Suppressor macrophage (primary cell): Measurements from ENCODE around the gene LRP2.
"Not testable (repeated sequence)": the region's sequence is repeated elsewhere in the genome, so short reads cannot be mapped to it uniquely, and the experiment has no call there.

Experiments
- DNase-seq, 4 experiments: peaks; one replicate each; pipeline ENCODE4 v3.0.0-alpha.2; 2020 to 2022

Gene LRP2

DNA sequence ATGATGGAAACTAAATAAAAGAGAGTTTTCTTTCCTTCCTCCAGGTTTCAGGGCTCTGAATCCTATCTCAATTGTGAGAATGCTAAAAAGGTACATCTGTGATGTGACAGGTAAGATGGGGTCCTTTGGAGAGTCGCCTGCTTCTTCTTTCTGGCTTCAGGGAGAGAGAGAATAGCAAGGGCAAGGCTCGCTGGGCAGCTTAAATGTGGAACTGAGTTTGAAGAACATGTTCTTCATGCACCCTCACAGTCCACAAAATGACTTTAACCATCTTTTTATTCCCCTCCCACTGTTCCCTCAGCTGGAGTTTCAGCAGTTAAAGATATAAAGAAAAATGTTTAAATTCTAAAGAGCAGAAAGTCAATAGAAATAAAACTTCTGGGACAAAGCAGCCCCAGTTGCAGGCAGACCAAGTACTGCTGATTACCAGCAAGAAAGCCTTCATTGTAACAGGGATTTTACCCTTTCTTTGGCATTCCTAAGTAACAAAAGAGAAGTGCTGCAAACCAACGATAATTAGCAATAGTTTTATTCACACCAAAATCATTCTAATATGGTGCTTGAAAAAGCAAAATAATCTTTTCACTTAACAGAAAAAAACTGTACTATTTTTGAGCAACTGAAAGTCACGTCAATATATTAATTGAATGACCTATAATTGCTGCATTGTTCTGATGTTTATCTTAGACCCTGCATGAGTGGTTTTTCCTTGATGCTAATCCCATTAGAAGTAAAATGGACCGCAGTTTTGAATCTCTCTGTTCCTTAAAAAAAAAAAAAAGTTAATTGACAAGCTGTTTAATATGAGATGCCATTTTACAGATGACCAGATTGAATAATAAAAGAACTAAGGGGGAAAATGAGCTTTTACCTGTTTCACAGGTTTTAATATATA is 61.5 kb downstream of the LRP2 start:
- no peak for DNase-seq

DNA sequence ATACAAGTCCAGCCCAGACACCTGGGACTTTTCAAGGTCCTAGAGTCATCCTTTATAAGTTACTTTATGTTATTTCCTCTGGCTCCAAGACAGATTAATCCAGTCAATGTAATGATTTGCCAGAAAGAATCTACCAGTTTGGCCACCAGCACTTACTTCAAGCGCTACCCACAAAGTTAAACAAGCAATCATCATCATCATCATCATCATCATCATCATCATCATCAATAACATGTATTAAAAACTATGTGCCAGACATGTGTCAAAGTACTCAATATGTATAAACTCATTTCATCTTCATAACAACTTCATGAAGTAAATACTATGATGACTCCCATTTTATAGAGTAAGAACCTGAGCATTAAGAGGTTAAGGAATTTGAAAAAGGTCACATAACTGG is 64.3 kb downstream of the LRP2 start:
- DNase-seq, result no peak

DNA sequence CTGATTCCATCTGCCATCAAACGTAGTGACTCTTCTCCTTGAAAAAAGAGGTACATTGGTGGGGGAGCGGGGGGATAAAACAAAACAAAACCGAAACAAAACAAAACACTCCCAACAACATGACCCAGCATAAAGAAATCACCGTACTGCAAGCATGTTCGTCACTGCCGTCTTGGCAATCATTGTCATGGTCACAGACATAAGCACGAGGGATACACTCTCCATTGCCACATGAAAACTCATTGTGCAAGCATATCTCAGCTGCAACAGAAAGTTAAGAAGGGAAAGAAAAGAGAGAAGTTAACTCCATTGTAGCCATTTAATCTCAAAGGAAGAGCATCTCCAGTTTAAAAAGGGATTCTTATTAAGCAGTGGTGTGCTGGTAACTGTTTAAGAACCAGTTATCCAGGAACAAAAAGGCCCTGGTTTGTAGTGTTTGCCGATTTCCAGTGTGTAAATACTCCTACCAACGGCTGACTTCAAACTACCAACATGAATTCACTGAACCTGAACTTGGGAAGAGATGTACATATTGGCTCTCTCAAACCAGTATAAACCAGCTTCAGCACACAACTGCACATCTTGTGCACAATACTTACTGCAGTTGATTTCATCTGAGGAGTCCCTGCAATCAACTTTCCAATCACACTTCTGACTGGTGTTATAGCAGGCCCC is 68.2 kb downstream of the LRP2 start:
- peak; percentile 7 to 53 (median 34) for DNase-seq

DNA sequence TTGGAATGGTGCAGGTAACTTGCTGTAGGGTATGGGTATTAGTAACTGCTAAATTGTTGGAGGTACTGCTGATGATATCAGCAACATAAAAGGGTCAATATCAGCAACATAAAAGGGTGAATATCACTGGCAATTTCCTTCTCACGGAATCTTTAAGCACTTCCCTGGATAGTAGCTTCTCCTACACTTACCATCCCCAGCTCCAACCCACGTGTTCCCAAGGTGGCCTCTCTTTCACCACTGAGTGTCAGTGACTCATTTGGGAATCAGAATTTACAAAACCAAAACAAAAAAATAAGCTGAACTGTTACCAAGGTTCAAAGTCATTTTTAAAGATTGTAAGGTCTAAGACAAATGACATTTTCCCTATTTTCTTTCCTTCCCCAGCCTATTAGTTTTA is 70.8 kb downstream of the LRP2 start:
- no peak for DNase-seq

DNA sequence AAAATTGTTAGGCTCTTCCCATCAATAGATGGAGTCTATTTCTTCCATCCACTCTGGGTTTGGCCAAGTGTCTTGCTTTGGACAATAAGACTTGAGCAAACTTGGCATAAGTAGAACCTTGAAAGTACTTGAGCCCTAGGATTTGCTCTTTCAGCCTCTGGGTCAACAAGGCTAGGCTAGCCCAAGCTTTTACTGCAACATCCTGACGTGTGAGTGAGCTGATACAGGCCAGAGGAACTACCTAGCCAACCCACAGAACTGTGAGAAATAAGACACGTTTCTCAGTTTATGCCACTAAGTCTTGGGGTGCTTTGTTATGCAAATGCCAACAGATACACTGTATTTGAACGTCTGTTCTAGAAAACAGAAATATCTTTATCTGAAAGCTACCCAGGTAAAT is 71.9 kb downstream of the LRP2 start:
- DNase-seq, result no peak

DNA sequence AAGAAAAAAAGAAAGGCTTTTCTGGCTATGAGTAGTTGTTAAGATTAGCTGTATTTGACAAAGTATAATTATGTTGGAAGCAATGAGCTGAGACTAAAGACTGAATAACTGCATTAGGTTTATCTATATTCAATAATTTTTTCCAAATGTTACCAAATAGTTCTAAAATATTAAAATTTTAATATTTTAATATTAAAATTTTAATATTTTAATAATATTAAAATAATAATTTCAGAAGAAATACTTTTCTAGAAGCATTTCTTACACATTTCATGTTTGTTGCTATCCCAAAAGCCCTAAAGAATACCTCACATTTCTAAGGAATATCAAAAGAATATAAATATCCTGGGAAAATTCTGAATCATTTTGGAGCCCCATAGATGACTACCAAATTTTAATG is 74.7 kb downstream of the LRP2 start:
- DNase-seq, result no peak

DNA sequence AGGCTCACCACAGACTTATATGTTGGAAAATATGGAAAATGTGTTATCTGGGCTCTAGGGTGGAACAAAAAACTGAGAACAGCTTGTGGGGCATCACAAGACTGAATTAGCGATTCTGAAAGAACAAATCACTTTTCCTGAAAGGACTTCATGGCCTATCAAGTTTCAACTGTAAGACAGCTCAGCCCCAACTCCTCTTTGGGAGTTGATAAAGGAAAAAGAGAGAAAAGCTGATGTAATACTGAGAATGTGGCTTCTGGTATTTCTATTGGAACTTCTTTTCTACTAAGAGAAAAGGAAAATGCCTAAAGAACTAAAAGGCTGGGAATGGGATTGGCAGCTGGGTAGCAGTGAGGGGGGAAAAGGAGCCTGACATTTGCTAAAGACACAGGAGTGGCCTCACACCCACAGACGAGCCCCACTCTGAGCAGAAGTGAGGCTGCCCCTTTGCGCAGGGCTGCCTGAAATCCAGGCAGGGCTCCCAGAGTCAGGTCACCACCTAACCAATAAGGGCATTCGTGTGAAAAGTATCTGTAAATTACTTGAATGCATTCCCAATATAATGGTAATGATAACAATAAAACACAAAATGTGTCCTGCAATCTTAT is 75.6 kb downstream of the LRP2 start:
- DNase-seq, result no peak

DNA sequence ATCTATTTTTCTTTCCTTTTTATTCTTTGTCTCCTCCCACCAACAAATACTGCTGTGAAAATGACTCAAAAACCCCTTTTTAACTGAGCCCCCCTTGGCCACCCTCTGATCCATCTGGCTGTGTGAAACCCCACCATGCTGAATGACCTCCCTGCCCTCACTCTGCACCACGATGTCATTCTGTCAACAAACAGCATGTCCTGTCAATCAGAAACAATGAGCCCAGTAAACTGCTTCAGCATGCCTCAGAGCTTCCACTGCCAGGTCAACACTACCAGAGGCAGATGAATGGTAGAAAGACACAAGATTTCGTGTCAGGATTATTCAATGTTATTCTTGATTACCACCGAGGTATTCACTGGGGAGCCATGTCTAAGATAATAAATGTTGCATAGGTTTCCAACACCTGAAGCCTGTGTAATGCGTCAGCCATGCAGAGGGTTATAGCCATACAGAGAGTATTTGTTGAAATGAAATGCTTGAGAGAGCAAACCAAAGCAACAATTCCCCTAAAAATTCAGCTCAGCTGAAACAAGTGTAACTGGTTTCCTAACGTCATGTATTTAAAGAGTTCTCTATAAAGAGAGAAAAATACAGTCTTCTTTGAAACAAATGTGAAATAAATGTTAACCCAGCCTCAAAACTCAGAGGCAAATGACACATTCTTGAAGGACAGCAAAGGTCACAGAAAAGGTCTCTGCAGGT is 76.7 kb downstream of the LRP2 start:
- DNase-seq, result no peak

DNA sequence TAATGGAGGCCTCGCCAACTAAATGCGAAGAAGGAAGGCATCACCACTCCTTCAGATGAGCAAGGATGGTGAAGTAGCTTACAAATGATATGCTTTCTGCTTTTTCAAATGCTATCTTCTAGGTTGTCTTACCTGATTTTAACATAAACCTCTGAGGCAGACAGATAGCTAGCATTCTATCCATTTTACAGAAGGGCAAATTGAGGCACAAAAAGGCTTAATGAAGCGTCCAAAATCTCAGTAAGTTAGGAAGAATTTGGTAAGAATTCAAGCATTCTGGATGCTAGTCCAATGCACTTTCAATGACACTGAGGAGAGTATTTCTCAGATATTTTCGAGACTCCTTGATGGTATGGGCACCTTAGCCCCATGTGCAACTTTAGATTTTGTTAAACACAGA is 81.8 kb downstream of the LRP2 start:
- DNase-seq, result no peak

DNA sequence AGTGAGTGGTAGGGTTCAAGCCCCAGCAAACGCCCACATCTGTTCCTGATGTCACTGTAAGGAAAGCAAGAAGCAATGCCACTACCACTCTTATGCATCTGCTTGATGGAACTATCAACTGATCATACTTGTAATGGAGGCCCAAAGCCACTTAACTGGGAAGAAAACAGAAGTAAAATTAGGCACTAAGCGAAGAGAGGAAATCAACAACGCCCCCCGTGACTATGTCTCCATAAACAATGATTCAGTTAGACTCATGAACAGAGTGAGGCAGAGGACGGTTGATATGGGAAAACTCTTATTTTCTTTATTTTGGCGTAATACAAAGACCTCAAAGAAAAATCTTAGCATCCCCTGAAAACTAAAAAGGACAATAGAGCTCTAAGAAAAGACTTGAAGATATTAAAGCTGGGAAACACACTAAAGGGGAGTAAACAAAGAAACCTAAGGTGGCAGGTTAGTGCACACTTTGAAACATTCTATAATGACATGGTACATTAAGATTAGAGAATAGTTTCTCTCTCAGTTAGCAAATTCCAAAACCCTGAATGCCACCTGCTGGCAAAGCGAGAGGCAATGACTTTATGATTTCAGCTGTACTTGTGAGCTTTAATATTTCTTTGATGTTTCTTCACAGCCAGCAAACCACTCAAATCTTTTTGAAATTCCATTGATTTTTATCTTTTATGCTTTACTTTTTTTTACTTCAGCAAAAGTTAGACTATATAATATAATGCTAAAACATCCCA is 86.5 kb downstream of the LRP2 start:
- peak; percentile 45 to 62 (median 53) for DNase-seq

DNA sequence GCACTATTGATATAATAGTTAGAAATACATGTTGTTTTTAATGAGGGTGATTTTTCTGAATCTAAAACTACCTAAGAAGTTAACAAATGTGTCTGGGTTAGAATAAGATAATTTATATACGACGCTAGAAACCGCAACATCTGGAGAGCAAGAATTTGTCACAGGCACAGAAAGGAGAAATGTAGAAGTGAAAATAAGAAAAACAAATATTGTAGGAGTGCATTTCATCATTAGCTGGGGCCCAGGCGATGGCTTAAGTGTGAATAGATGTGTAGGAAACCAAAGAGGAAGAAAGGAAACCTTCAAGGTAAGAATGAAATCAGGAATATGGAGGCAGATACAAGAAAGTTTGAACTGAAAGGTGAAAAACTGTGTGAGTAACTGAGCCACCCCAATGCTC is 90.3 kb downstream of the LRP2 start:
- no peak for DNase-seq

DNA sequence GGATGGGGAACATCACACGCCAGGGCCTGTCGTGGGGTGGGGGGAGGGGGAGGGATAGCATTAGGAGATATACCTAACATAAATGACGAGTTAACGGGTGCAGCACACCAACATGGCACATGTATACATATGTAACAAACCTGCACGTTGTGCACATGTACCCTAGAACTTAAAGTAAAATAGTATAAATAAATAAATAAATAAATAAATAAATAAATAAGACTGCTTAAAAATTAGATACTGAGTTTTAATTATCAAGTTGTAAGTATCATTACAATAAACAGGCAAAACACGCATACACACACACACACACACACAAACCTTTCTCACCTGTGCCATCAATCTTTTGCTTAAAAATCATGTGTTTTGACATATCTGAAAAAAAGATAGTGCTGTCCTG is 91.8 kb downstream of the LRP2 start:
- not testable (repeated sequence) for DNase-seq

DNA sequence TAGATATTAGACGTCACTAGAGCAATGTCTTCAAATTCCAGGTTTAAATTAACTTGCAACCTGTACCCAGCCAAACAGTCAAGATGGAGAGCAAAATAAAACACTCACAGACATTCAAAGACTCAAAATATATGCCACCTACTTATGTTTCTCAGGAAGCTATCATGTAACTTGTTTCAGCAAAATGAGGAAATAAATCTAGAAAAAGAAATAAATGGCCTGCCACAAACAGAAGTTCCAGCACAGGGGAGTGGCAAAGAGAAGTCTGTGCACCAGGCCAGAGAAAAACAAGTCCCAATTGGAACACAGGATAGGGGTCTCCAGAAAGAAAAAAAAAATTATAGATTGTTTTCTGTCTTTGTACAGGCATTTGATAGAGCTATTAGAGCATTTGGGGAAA is 96.7 kb downstream of the LRP2 start:
- peak; percentile 14 to 56 (median 47) for DNase-seq

DNA sequence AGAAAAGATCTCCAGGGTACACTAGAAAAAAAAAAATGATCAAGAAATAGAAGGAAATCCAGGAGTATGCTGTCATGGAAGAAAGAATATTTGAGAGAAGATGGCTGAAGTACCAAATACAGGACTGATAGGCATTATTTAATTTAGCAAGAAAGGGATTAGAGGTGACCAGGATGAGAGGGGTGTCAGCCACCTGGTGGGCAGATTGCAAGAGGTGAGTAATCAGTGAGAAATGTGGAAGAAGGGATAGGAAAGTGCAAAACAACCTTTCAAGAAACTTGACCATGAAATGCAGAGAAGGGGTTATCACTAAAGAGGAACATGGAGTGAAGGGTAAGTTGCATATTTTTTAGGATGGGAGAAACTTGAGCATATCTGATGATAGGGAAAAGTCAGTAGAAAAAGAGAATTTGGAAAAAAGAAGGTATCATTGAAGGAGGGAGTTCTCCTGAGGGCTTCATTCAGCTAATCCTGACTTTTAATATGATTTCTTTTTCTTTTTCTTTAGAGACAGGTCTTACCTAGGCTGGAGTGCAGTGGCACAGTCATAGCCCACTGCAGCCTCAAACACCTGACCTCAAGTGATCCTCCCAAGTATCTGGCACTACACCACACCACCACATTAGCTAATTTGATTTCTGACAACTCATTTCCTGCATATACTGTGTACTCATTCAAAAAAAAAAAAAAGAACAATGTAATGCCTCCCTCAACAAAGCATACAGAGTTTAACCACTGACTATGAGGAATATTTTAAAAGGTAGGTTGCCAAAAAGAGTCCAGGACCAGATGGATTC is 101.3 kb downstream of the LRP2 start:
- DNase-seq, result no peak

DNA sequence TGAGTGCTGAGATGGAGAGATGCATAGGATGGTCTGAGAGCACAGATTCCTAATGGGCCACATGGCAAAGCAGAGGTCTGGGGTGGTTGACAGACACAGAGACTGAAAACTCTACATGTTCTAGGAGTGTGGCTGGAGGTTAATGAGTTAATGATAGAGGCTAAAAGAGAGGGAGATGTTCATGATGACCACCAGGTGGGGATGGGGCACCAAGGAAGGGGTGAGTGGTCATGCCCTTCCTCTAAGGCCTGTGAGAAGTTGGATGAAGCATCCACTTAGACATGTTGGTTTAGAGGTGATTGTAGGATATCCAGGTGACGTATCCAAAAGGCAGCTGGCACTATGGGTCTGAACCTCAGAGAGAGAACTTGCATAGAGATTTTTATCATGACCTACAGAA is 102.1 kb downstream of the LRP2 start:
- peak in 2 of 4 experiments; percentile 26 to 27 for DNase-seq

DNA sequence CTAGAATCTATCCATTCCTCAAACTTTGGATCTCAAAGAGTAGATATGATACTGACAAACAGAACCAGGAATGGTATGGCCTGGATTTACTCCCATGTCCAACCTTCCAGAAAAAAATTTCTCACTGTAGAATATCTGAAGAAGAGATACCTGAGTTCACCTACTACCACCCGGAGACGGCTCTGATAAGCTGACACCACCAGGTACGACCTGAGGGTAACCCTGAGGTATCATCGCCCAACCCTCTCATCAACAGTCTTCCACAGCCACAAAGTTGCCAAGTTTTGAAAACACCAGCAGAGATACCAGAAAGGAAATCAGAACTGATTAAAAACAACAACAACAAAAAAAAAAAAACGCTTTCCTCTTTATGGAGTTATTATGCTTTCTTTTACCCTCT is 102.9 kb downstream of the LRP2 start:
- DNase-seq, result no peak

DNA sequence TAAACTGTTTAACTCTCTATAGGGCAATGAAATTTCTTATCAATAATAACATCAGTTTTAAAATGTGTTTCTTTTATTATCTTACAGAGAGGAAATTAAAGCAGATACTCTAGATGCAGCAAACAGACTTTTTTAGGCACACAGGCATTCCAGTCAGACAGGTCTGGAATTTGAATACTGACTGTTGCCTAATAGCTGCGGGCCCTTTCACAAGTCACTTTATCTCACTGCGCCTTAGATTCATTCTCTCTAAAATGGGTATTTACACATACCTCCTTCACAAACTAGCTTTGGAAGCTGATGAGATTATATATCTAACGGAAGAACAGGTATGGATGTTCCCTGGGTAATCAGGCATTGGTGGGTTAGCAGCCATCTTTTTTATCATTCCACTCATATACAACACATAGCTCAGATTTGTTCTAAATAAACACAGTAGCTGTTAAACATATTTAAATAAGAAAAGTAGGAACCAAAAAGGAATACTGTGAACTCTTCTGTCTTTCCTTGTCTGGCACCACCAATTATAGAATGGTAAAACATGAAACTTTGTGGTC is 104.2 kb downstream of the LRP2 start:
- DNase-seq, result no peak

DNA sequence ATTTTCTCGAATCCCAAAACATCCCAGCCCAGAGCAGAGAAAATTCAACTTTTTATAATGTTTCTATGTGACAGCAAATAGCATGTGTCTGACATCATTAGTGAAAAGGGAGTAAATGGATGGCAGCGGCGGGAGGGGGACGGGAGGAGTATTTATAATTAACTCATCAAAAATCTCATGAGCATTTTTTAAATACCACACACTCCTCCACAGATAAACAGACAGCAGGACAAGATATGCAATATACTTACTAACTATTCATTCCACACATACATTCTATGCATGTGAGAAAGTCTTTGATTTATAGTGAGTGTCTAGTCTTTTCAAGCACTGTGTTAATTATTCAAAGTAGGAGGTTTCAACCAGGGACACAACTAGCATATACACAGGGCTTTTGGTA is 107.6 kb downstream of the LRP2 start:
- DNase-seq, result no peak

DNA sequence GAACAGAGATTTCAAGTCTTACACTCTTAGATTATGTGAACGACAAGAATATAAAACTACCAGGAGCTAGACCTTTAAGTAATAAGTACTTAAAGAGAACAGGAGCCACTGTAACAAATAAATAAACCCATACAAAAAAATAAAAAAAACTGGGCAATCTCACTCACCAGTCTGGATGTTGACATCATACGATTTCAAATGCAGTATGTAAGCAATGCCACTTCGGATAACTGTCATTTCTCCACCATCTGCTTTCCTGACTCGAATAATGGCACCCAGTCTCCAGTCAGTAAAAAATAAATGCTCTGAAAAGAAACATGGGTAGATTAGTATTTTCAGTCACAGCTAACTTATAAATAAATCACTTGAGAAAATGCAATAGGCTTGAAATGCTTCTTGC is 115.1 kb downstream of the LRP2 start:
- DNase-seq, result no peak

DNA sequence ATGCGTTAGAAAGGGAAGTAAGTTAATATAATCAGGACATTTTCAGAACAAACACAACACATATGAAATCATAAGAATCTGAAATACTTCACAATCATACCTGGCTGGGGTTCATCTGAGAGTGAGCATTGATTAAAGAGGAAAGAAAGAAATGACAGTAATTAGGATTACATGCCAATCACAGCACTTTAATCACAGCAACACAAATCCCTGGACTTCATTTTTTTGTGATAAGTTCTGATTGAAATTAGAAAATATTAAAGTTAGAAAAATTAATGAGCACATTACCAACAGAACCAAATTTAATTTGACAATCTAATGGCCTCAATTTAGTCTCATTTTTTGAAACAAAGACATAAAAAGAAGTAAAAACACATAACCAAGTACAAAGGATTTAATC is 121.9 kb downstream of the LRP2 start:
- DNase-seq, result no peak

DNA sequence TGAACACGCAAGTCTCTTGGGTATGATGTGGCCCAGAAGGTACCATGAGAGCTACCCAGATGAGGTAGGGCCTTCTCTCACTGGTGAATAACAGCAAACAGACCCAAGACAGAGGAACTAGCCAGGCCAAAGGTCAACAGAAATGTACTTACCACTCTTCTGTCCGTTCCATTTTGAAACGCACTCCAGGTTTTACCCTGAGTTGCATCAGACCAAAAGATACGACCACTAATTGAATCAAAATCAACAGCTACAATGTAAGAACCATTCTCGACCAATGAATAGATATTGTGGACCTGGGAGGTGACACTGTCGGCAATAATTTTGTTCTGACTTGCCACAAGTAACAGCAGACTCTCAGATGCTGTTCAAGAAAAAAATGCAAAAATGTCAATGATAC is 124.4 kb downstream of the LRP2 start:
- no peak for DNase-seq
